Gastrocnemius medialis (tissue), 4 donors: ENCODE measurements around the gene GRXCR2.

Experiments used
- POLR2A ChIP-seq, 2 donors: fragments of 450-650 bp; IDR thresholded peaks; one replicate each; pipeline ENCODE4 v1.6.1; 2017; ENCODE audit warnings: antibody characterized with exemption in 2 of 2, mild to moderate bottlenecking in 2 of 2, moderate library complexity in 2 of 2
- TF ChIP-seq, protein P1 (sequence below), 5 experiments: fragments of 450-650 bp in 3 of 5; fragments of 200-600 bp in 2 of 5; sonication (generic) in 2 of 5; IDR thresholded peaks in 4 of 5; conservative IDR thresholded peaks in 1 of 5; 1 replicate in 4 of 5; 2 replicates in 1 of 5; pipeline ENCODE4 v1.5.1; 2016 to 2019; ENCODE audit warnings: antibody characterized with exemption in 5 of 5, mild to moderate bottlenecking in 3 of 5, moderate library complexity in 3 of 5

GRCh38 chr5:145874765-145875164, 2.0 kb upstream of the GRXCR2 start:
- TF ChIP-seq, protein P1, sequence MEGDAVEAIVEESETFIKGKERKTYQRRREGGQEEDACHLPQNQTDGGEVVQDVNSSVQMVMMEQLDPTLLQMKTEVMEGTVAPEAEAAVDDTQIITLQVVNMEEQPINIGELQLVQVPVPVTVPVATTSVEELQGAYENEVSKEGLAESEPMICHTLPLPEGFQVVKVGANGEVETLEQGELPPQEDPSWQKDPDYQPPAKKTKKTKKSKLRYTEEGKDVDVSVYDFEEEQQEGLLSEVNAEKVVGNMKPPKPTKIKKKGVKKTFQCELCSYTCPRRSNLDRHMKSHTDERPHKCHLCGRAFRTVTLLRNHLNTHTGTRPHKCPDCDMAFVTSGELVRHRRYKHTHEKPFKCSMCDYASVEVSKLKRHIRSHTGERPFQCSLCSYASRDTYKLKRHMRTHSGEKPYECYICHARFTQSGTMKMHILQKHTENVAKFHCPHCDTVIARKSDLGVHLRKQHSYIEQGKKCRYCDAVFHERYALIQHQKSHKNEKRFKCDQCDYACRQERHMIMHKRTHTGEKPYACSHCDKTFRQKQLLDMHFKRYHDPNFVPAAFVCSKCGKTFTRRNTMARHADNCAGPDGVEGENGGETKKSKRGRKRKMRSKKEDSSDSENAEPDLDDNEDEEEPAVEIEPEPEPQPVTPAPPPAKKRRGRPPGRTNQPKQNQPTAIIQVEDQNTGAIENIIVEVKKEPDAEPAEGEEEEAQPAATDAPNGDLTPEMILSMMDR (IDR thresholded peaks at IDR 0.05 in 4 of 5, conservative IDR thresholded peaks at IDR 0.05 in 1 of 5), result no peak
- TF ChIP-seq POLR2A (IDR thresholded peaks at IDR 0.05), result no peak
